ENCODE results near the gene PCDH8.

PCDH8 gene

DNA sequence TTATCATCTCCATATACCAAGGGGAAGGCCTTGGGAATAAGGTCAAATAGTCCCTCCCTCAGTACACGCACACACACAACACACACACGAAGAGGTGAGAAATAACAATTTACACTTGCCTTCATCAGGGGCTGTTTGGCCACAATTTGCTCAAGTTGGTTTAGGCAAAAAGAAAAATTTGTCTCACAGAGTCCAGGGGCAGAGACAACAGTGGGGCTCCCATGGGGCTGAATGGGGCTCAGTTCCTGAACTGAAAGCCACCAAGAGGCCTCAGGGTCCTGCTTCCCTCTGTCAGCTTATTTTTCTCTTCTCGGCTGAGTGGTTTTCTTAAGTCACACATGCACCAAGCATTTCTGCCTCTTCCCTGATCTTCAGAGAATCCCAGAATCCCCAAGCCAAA, 35.5 kb downstream of the PCDH8 start:
- no peak for DNase-seq

- no peak for DNase-seq
Measured at GRCh38 chr13:52811841-52812240, 36.6 kb downstream of the PCDH8 start.

- DNase-seq = no peak
Measured at GRCh38 chr13:52810526-52810925, 37.9 kb downstream of the PCDH8 start.

DNA sequence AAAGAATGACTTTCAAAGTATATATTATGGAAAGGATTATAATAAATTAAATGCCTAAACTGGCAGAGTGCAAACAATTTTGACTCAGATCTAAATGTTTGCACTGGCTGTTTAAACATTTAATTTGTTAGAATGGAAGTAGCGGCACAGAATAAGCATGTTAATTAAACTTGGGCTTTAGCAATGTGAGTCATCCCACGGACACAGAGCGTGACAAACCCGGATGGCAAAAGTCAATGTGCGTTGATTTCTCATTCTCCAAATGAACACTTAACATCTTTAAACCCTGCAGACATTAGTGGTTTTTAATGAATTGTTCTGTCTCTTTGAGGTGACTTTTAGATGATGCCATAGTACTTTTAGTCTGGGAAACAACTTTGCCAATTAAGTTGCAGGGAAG, 38.4 kb downstream of the PCDH8 start:
- no peak for DNase-seq

GRCh38 chr13:52809310-52809769, 39.1 kb downstream of the PCDH8 start:
- DNase-seq = peak; percentile 28

GRCh38 chr13:52808842-52809219, 39.6 kb downstream of the PCDH8 start:
- DNase-seq = no peak

- no peak for DNase-seq
Measured at GRCh38 chr13:52806029-52806428, 42.4 kb downstream of the PCDH8 start.

GRCh38 chr13:52804202-52804641, 44.2 kb downstream of the PCDH8 start:
- DNase-seq = no peak

- no peak for DNase-seq
Measured at GRCh38 chr13:52800856-52801255, 47.6 kb downstream of the PCDH8 start.

GRCh38 chr13:52798770-52799430, 49.5 kb downstream of the PCDH8 start:
- DNase-seq = no peak

DNA sequence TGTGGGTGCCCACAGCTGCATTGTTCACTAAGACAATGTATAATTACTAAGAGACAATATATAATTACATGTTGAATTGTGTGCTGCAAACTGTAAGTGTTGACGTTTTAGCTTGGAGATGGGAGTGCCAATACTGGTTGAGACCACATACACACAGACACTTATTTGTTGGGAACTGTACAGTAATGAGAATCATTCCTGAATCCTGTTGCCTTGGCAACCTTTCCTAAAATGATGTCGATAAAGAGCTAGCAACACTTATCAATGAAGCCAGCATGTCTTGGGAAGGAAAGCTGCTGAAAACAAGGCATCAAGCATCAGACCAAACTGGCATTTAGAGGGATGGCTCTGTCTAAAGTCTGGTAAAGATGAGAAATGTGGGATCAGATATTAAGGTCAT, 51.3 kb downstream of the PCDH8 start:
- no peak for DNase-seq

GRCh38 chr13:52794589-52794988, 53.9 kb downstream of the PCDH8 start:
- DNase-seq = no peak

GRCh38 chr13:52793515-52794061, 54.9 kb downstream of the PCDH8 start:
- no peak for DNase-seq

Measured in CD4-positive, alpha-beta T cell treated with Interleukin-6 for 4 hours (primary cell).